ENCODE results near the gene CBX2.

CBX2 gene

GRCh38 chr17:79829004-79829403 lies 51.1 kb downstream of the CBX2 start:
- DNase-seq, result no peak
- Histone ChIP-seq H3K27me3 (replicated peaks) (no peaks in the 10 kb centered on the region), H3K27ac (no peak overlapping the region), H3K4me3 (ENCODE audit: low read depth, low read length) (no peak overlapping the region), H3K36me3 (replicated peaks) (peaks cover 6% of the 10 kb centered on the region)
- in situ Hi-C loops (cut with HindIII; ENCODE audit: low pct_ligation_motif_present, low sequenced_read_pairs), result no loop called here
- TF ChIP-seq CTCF (IDR thresholded peaks at IDR 0.05; ENCODE audit: low read depth, low read length, missing control alignments), result no peak

- no peak for DNase-seq
- no peak for TF ChIP-seq CTCF (IDR thresholded peaks at IDR 0.05; ENCODE audit: low read depth, low read length, missing control alignments)
- H3K27ac ChIP-seq, result no peak overlapping the region
- in situ Hi-C loops (cut with HindIII; ENCODE audit: low pct_ligation_motif_present, low sequenced_read_pairs), result no loop called here
- peaks cover 10% of the 10 kb centered on the region for H3K36me3 ChIP-seq (replicated peaks)
- no peak overlapping the region for H3K4me3 ChIP-seq (ENCODE audit: low read depth, low read length)
- H3K27me3 ChIP-seq (replicated peaks), result no peaks in the 10 kb centered on the region
Observed at GRCh38 chr17:79829457-79829856, 51.5 kb downstream of the CBX2 start.

DNA sequence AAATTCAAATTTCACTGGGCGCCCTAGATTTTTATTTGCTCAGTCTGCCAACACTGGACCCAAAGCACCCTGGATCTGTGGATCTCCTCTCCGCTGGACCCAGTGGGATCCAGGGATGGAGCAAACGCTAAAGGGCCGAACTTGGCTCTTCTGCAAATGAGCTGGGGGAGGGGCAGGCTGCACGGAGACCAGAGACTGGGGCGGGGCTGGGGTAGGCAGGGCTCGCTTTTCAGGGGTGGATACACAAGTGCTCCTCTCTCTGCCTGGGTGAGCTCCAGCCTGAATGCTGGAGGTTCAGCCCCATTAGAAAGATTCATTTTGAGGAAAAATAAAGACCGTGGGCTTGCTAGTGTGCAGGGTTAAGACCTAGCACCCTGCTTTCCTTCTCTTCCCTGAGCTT lies 52.4 kb downstream of the CBX2 start:
- no peak for DNase-seq
- no peak overlapping the region for H3K27ac ChIP-seq
- TF ChIP-seq CTCF (IDR thresholded peaks at IDR 0.05; ENCODE audit: low read depth, low read length, missing control alignments), result no peak
- no peaks in the 10 kb centered on the region for H3K27me3 ChIP-seq (replicated peaks)
- in situ Hi-C loops (cut with HindIII; ENCODE audit: low pct_ligation_motif_present, low sequenced_read_pairs), result no loop called here
- H3K4me3 ChIP-seq (ENCODE audit: low read depth, low read length), result no peak overlapping the region
- H3K36me3 ChIP-seq (replicated peaks), result peaks cover 18% of the 10 kb centered on the region

DNA sequence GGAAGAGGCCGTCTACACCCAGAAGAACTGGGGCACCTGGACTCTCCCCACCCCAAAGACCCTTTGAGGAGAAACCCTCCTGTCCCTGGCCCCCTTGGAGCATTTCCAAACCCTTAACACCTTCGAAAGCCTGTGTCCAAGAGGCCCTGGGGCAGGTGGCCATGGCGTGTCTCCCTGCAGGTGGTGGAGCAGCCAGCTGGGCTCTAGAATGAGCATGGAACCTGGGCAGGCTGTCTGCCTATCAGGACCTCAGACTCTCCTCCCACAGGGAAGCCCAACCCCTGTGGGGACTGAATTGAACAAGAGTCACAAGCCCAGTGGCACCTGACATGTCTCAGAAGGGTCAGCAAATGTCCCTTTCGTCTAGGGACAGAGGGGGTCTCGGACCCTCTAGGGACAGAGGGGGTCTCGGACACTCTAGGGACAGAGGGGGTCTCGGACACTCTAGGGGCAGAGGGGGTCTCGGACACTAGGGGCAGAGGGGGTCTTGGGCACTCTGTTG lies 52.9 kb downstream of the CBX2 start:
- DNase-seq, result no peak
- H3K36me3 ChIP-seq (replicated peaks), result peaks cover 18% of the 10 kb centered on the region
- TF ChIP-seq CTCF (IDR thresholded peaks at IDR 0.05; ENCODE audit: low read depth, low read length, missing control alignments), result no peak
- in situ Hi-C loops (cut with HindIII; ENCODE audit: low pct_ligation_motif_present, low sequenced_read_pairs), result no loop called here
- no peak overlapping the region for H3K4me3 ChIP-seq (ENCODE audit: low read depth, low read length)
- H3K27me3 ChIP-seq (replicated peaks), result no peaks in the 10 kb centered on the region
- no peak overlapping the region for H3K27ac ChIP-seq

GRCh38 chr17:79831265-79832217 lies 53.6 kb downstream of the CBX2 start:
- no peak for TF ChIP-seq CTCF (IDR thresholded peaks at IDR 0.05; ENCODE audit: low read depth, low read length, missing control alignments)
- H3K27ac ChIP-seq, result no peak overlapping the region
- H3K27me3 ChIP-seq (replicated peaks), result no peaks in the 10 kb centered on the region
- in situ Hi-C loops (cut with HindIII; ENCODE audit: low pct_ligation_motif_present, low sequenced_read_pairs), result no loop called here
- peaks cover 18% of the 10 kb centered on the region for H3K36me3 ChIP-seq (replicated peaks)
- no peak overlapping the region for H3K4me3 ChIP-seq (ENCODE audit: low read depth, low read length)
- no peak for DNase-seq

Measured in brain microvascular endothelial cell (primary cell).